CD4-positive, alpha-beta T cell treated with Interleukin-10 for 1 hour (primary cell): ENCODE results near the gene MARCHF7.
"Not testable (repeated sequence)": the region's sequence is repeated elsewhere in the genome, so short reads cannot be mapped to it uniquely, and the experiment has no call there.

Source experiments
- DNase-seq: peaks from one replicate; pipeline ENCODE4 v3.0.0-alpha.2; 2020

Gene MARCHF7

GRCh38 chr2:159712143-159712928, at the start of gene MARCHF7:
Gene MARCHF7, plus strand, starts transcription at chr2:159712506. Its CDS starts 16,517 bp downstream, at chr2:159729023.
- peak; percentile 97 for DNase-seq

GRCh38 chr2:159667423-159667822, 44.9 kb upstream of the MARCHF7 start:
- DNase-seq = not testable (repeated sequence)

- DNase-seq = no peak
These were observed 41.3 kb upstream of the MARCHF7 start for GRCh38 chr2:159671047-159671446.

GRCh38 chr2:159677654-159678053, 34.7 kb upstream of the MARCHF7 start:
- DNase-seq = no peak

- DNase-seq = no peak
These were observed 31.6 kb upstream of the MARCHF7 start for GRCh38 chr2:159680692-159681091.

GRCh38 chr2:159683817-159684216, 28.5 kb upstream of the MARCHF7 start:
- DNase-seq = no peak

GRCh38 chr2:159684796-159685195, 27.5 kb upstream of the MARCHF7 start:
- DNase-seq = no peak

- no peak for DNase-seq
These were observed 17.7 kb upstream of the MARCHF7 start for GRCh38 chr2:159694500-159695040.

- no peak for DNase-seq
These were observed 16.4 kb upstream of the MARCHF7 start for GRCh38 chr2:159695795-159696448.

- DNase-seq = no peak
These were observed 8.8 kb upstream of the MARCHF7 start for GRCh38 chr2:159703491-159703890.

GRCh38 chr2:159706385-159706980, 5.8 kb upstream of the MARCHF7 start:
- no peak for DNase-seq

GRCh38 chr2:159708066-159708760, 4.1 kb upstream of the MARCHF7 start:
- no peak for DNase-seq

- DNase-seq = no peak
These were observed 1.6 kb upstream of the MARCHF7 start for GRCh38 chr2:159710601-159711180.

- DNase-seq = no peak
These were observed 654 bp upstream of the MARCHF7 start for GRCh38 chr2:159711562-159712142.

- DNase-seq = peak; percentile 54
These were observed 669 bp downstream of the MARCHF7 start for GRCh38 chr2:159712929-159713420.

GRCh38 chr2:159713631-159714246, 1.4 kb downstream of the MARCHF7 start:
- peak; percentile 16 for DNase-seq

GRCh38 chr2:159714247-159714930, 2.1 kb downstream of the MARCHF7 start:
- no peak for DNase-seq

- DNase-seq = no peak
These were observed 3.1 kb downstream of the MARCHF7 start for GRCh38 chr2:159715451-159715850.

GRCh38 chr2:159716409-159716808, 4.1 kb downstream of the MARCHF7 start:
- not testable (repeated sequence) for DNase-seq

GRCh38 chr2:159716857-159717256, 4.6 kb downstream of the MARCHF7 start:
- DNase-seq = no peak

GRCh38 chr2:159720676-159721075, 8.4 kb downstream of the MARCHF7 start:
- DNase-seq = no peak
